HFF-Myc (cell line): ENCODE results near the gene KLHL40.

Experiments used
- DNase-seq: peaks from one replicate; pipeline ENCODE4 v3.0.0-alpha.2; 2011; ENCODE audit warnings: low read depth; ENCODE audit errors: extremely low read depth
- H3K4me3 ChIP-seq: replicated peaks from 2 replicates; pipeline ENCODE4 v1.5.1; 2011; ENCODE audit warnings: low read depth, mild to moderate bottlenecking, control low read depth, low read length
- CTCF ChIP-seq: IDR thresholded peaks from 2 replicates; pipeline ENCODE4 v1.5.1; 2012; ENCODE audit warnings: mild to moderate bottlenecking, low read depth, low read length, control low read depth; ENCODE audit errors: missing control alignments

Gene KLHL40

DNA sequence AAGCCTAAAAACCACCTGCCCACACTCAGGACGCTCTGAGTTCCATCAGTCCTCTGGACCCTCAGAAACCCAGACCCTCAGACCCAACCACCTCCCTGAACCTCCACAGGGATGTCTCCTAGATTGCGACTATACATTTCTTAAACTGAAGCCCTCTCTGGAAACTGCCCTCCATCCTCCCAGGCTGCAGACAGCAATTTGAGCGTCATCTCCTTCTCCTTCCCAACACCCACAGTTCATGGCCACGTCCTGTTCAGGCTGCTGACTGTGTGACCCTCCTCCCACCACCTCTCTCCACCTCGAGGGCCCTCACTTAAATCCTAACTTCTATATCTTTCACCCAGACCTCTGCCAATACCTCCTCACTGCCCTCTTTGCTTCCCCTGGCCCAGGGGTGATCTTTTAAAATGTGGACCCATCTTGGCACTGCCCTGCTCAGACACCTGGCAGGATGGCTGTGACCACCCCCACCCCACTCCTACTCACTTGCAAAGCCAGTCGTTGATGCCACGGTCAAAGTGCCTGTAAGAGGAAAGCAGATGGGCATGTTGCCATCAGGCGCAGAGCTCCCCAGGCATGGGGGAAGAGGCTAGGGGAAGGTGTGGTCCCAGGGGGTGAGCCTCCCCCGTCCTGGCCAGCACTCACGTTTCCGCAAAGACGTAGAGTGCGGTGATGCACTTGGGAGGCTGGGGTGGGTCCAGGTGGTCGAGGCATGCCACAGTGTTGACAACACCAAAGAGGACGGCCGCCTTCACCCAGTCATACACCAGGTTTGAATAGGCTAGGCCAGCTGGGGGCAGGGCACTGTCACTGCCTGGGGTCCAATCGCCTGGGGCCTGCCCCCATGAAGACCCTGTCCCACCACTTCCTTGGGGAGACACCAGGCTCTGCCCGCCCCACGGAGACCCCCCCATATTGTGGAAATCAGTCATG, 11.3 kb downstream of the KLHL40 start:
- DNase-seq: no peak
- no peak overlapping the region for H3K4me3 ChIP-seq
- TF ChIP-seq CTCF: no peak

DNA sequence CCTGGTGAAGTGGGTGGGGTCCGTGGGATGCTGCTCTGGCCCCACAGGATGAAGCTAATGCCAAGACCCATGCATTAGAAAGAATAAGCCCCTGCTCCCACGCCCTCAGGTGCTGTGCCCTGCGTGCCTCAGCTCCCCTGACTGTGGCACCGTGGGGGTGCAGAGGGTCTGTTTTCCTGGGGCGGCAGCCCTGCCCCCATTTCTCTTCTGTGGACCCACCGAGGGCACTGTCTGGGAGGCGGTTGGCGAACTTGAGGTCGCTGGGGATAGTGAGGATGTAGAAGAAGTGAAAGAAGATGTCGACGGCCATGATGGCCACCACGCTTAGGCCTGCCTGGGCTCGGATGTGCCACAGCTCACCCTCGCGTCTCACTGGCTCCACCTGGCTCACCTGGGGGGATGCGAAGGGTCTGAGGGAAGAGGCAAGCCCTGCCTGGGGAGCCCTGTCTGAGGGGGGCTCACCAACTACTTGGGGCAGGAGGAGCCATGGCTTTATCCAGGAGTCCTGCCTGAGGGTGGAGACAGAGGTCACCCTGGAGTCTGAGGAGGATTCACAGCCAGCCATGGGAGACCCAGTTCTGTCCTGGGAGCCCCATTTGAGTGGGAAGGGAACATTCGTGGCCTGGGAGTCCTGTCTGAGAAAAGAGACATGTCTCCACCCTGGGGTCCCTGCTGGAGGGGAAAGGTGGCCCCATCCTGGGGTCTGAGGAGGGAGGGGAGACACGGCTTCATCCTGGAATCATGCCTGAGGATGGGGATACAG, 12.1 kb downstream of the KLHL40 start:
- no peak for TF ChIP-seq CTCF
- DNase-seq: no peak
- no peak overlapping the region for H3K4me3 ChIP-seq

- no peak for TF ChIP-seq CTCF
- DNase-seq: no peak
- no peak overlapping the region for H3K4me3 ChIP-seq
Observed at GRCh38 chr3:42698216-42698910, 13.0 kb downstream of the KLHL40 start.

DNA sequence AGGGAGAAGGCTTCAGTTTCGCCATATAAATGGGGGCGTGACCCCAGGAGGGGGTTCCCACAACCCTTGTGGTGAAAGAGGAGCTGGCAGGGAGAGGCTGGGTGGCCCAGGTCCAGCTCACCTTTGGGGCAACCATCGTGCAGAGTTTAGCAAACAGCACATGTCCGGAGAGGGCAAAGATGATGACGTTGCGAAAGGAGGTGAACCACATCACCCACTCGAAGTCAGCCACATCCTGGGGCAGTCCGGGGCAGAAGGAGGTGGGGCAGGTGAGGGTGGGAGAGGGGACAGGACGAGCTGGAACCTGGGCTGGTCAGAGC, 13.5 kb downstream of the KLHL40 start:
- DNase-seq: no peak
- H3K4me3 ChIP-seq: no peak overlapping the region
- no peak for TF ChIP-seq CTCF

DNA sequence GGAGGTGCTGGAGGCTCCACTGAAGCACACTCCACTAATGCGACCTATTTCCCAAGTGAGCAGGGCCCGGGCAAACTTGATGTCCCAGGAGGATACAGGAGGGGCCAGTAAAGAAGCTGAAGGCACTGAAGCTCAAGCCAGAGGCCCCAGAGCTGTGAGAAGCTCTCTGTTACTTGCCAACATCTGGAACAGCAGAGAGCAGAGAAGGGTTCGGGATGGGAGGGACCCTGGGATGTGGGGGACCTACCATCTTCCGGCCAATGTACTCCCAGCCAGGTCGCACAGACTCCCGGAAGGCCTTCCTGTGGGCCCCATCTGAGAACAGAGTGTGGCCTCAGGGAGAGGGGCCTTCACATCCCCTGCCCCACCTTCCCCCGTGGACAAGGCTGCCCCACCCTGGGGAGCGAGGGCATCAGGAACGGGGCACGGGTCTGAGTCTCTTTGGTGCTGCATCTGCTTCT, 14.2 kb downstream of the KLHL40 start:
- DNase-seq: no peak

More for the DNA sequence above, 14.2 kb downstream of the KLHL40 start:
- no peak overlapping the region for H3K4me3 ChIP-seq
- no peak for TF ChIP-seq CTCF
